Urothelium cell line (cell line): ENCODE data around the gene C20orf96.
"Not testable (repeated sequence)": the region's sequence is repeated elsewhere in the genome, so short reads cannot be mapped to it uniquely, and the experiment has no call there.

Experiments used
- DNase-seq: peaks from one replicate; pipeline ENCODE4 v3.0.0; 2011; ENCODE audit warnings: low spot score, mixed read lengths
- FAIRE-seq: peaks from 2 replicates; lab custom pipeline; 2011; peaks lifted over from hg19 to GRCh38; lab: Jason Lieb, UNC

Gene C20orf96

GRCh38 chr20:251354-251753 lies 39.2 kb downstream of the C20orf96 start:
- FAIRE-seq: no peak

GRCh38 chr20:242905-243304 lies 47.6 kb downstream of the C20orf96 start:
- FAIRE-seq (no peak), DNase-seq (no peak)

More at GRCh38 chr20:251354-251753, 39.2 kb downstream of the C20orf96 start:
- no peak for DNase-seq

- FAIRE-seq (no peak), DNase-seq (no peak)
Measured at GRCh38 chr20:237929-238328, 52.6 kb downstream of the C20orf96 start.

GRCh38 chr20:237489-237888 lies 53.1 kb downstream of the C20orf96 start:
- DNase-seq (no peak), FAIRE-seq (no peak)

- no peak for FAIRE-seq
- no peak for DNase-seq
Measured at GRCh38 chr20:235891-236290, 54.7 kb downstream of the C20orf96 start.

- FAIRE-seq: no peak
- DNase-seq: no peak
Measured at GRCh38 chr20:227439-228105, 63.0 kb downstream of the C20orf96 start.

- no peak for DNase-seq
- FAIRE-seq: no peak
Measured at GRCh38 chr20:226958-227357, 63.6 kb downstream of the C20orf96 start, which contains the start of gene DEFB129. DEFB129 (plus strand) TSS chr20:227258; CDS start chr20:227289, 31 bp downstream.

GRCh38 chr20:225879-226278 lies 64.7 kb downstream of the C20orf96 start:
- not testable (repeated sequence) for FAIRE-seq

GRCh38 chr20:221258-221830 lies 69.2 kb downstream of the C20orf96 start:
- FAIRE-seq: no peak

More at GRCh38 chr20:225879-226278, 64.7 kb downstream of the C20orf96 start:
- DNase-seq: not testable (repeated sequence)

More at GRCh38 chr20:221258-221830, 69.2 kb downstream of the C20orf96 start:
- no peak for DNase-seq
